ENCODE measurements around the gene CD209.
"Not testable (repeated sequence)": the region's sequence is repeated elsewhere in the genome, so short reads cannot be mapped to it uniquely, and the experiment has no call there.

CD209 gene, protein sequence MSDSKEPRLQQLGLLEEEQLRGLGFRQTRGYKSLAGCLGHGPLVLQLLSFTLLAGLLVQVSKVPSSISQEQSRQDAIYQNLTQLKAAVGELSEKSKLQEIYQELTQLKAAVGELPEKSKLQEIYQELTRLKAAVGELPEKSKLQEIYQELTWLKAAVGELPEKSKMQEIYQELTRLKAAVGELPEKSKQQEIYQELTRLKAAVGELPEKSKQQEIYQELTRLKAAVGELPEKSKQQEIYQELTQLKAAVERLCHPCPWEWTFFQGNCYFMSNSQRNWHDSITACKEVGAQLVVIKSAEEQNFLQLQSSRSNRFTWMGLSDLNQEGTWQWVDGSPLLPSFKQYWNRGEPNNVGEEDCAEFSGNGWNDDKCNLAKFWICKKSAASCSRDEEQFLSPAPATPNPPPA

GRCh38 chr19:7746903-7747884 lies at the start of gene CD209:
TSS of gene CD209 (minus strand) at chr19:7747534. CDS start at chr19:7747511, 23 bp downstream.
- DNase-seq (ENCODE audit: low spot score): no peak

DNA sequence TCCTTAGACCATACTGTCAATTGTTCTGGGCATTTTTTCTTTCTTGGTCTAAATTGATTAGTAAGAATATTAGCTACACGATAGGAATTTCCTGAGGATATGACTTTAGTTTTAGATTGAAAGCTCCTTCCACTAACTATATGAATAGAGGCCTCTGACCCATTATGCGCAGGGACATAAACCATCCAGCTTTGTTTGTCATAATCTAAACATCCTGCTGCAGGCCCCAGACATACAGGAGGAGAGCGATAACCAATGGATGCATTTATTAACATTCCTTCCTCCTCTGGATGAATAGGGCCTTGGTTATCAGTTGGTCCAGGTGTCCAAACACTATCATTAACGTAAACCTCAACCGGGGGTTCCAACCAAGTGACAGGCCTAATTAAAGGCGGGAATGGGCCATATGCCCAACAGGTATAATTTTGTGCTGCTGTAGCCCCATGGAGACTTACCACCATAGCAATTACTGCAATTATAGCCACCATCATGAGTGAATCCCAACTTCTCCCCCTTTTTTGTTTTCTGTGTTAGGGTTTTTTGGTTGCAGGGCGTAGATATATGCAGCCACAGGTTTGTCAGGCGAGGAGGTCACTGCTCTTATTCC lies 48.3 kb upstream of the CD209 start:
- DNase-seq (ENCODE audit: low spot score): no peak

- DNase-seq (ENCODE audit: low spot score): no peak
Observed at GRCh38 chr19:7793493-7793892, 46.2 kb upstream of the CD209 start.

DNA sequence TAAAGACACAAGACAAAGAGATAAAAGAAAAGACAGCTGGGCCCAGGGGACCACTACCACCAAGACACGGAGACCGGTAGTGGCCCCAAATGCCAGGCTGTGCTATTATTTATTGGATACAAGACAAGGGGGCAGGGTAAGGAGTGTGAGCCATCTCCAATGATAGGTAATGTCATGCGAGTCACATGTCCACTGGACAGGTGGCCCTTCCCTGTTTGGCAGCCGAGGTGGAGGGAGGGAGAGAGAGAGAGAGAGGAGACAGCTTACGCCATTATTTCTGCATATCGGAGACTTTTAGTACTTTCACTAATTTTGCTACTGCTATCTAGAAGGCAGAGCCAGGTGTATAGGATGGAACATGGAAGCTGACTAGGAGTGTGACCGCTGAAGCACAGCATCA lies 45.4 kb upstream of the CD209 start:
- DNase-seq (ENCODE audit: low spot score): not testable (repeated sequence)

GRCh38 chr19:7792281-7792680 lies 44.9 kb upstream of the CD209 start:
- no peak for DNase-seq (ENCODE audit: low spot score)

- no peak for DNase-seq (ENCODE audit: low spot score)
Observed at GRCh38 chr19:7790416-7790815, 43.1 kb upstream of the CD209 start.

DNA sequence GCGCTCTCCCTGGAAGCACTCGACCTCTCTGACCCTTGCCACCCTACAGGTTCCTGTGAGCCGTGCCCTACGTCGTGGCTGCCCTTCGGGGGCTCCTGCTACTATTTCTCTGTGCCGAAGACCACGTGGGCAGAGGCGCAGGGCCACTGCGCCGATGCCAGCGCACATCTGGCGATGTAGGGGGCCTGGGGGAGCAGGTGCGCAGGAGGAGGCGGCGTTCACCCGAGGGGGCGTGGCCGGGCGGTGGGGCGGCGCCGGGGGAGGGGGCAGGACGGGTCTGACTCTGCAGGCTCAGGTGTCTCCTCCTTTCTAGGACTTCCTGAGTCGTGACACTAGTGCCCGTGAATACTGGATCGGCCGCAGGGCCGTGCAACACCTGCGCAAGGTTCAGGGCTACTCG lies 42.1 kb upstream of the CD209 start:
- no peak for DNase-seq (ENCODE audit: low spot score)

- no peak for DNase-seq (ENCODE audit: low spot score)
Observed at GRCh38 chr19:7788933-7789323, 41.6 kb upstream of the CD209 start.

GRCh38 chr19:7788178-7788932 lies 41.0 kb upstream of the CD209 start:
- no peak for DNase-seq (ENCODE audit: low spot score)

GRCh38 chr19:7787602-7788177 lies 40.4 kb upstream of the CD209 start:
- no peak for DNase-seq (ENCODE audit: low spot score)

DNA sequence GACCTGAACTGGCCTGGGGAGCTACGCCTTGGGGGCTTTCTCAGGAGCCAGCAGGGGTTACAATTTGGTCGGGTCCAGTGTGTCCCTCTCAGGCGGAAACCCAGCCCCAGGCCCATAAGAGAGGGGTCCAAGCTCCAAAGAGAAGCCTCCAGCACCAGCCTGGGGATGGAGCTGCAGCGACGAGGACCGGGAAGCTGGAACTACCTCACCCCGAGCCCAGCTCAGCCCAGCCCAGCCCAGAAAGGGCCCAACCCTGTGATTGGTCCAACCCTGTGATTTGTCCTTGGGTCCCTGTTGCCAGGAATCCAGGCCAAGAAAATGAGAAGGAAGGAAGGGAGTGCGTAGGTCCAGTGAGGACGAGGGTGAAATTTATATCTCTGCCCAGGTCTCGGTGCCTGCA lies 39.8 kb upstream of the CD209 start:
- no peak for DNase-seq (ENCODE audit: low spot score)

DNA sequence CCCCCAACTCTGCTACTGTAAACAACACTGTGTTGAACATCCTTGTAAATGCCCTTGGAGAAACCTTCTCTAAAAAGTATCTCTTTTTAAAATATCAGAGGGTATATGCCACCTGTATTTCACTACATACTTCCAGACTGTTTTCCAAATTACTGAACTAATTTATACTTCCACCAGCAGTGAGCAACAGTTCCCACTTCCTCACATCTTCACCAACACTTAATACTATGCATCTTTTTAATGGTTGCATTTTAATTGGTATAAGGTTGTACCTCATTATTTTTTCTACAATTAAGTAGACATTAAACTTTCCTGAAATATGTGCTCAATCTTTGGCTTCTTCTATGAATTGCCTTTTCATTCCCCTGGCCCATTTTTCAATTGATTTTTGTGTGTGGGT lies 37.5 kb upstream of the CD209 start:
- DNase-seq (ENCODE audit: low spot score): no peak

- no peak for DNase-seq (ENCODE audit: low spot score)
Observed at GRCh38 chr19:7783991-7784423, 36.7 kb upstream of the CD209 start.

DNA sequence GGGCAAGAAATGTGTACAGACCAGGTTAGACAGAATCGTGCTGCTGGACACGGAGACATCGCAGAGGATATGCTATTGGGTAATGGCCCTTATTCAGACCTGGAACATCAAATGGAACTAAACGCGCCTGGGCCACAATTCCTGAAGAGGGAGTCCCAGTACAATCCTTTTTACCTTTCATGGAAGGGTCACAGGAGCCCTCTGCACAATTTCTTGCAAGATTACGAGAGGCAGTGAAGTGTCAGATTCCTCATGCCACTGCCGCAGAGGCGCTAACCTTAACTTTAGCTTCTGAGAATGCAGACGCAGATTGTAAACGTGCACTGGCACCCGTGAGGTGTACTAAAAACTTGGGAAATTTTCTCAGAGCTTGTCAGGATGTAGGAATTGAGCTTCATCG lies 33.8 kb upstream of the CD209 start:
- DNase-seq (ENCODE audit: low spot score): no peak

DNA sequence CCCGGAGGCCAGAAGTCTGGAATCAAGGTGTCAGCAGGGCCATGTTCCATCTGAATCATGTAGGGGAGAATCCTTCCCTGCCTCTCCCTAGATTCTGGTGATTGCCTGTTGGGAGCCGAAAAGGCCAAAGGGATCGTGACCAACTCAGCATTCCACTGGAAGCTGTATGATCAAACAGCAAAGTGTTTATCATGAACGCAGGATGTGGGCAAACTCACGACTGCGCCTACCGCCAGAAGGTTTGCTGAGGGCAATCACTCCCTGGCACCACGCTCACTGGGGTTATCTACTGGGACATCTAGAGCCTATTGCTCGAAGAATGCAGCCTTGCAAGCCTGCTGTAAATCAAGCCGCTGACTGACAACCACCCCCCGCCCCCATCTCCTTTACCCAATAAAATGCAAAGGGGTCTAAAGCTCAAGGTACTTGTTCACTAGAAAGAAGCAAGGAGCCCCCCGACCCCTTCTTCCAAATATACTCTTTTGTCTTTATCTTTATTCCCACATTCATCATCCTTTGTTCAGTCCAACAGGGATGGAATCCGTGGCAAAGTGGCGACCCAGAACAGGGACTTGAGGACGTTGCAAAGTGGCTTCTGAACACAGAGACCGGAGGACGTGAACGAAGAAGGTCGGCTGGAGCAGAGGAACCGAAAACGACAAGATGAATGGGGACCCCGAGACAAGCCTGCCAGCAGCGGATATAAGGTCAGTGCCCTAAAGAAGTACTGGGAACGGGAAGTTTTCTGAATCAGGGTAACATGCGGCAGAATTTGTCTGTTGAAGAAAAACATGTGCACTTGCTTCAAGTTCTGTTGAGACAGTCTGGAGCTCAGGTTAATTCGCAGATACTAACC lies 32.5 kb upstream of the CD209 start:
- DNase-seq (ENCODE audit: low spot score): no peak

GRCh38 chr19:7778081-7778480 lies 30.7 kb upstream of the CD209 start:
- DNase-seq (ENCODE audit: low spot score): no peak

- no peak for DNase-seq (ENCODE audit: low spot score)
Observed at GRCh38 chr19:7775761-7776160, 28.4 kb upstream of the CD209 start.

DNA sequence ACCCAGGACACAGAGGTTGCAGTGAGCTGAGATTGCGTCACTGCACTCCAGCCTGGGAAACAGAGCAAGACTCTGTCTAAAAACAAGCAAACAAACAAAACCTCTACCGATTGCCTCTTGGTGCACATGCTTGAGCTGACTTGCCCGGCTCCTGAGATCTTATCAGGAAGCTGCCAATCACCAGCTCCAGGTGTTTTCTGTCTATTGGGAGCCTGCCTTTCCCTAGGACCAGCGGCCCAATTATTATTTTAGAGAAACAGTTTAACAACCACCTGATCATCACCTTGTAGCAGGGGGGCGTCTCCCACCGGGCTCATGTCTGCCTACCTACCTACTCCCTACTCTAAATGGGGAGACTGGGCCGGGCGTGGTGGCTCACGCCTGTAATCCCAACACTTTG lies 26.5 kb upstream of the CD209 start:
- DNase-seq (ENCODE audit: low spot score): no peak

GRCh38 chr19:7772752-7773291 lies 25.5 kb upstream of the CD209 start:
- no peak for DNase-seq (ENCODE audit: low spot score)

- DNase-seq (ENCODE audit: low spot score): no peak
Observed at GRCh38 chr19:7771072-7771471, 23.7 kb upstream of the CD209 start.
